HG03280 (cell line): ENCODE results near the gene ASCL2.

Experiments
- ATAC-seq: cut with Tn5 transposase; IDR thresholded peaks from one replicate; pipeline ENCODE4 v1.9.1; 2021; ENCODE audit warnings: mild to moderate bottlenecking, moderate library complexity; ENCODE audit not compliant: unreplicated experiment

ASCL2 gene

GRCh38 chr11:2263071-2263565 is 7.3 kb downstream of the ASCL2 start:
- no peak for ATAC-seq

- no peak for ATAC-seq
Measured at GRCh38 chr11:2262301-2263070, 7.9 kb downstream of the ASCL2 start.

- no peak for ATAC-seq
Measured at GRCh38 chr11:2261436-2262230, 8.8 kb downstream of the ASCL2 start.

- ATAC-seq = no peak
Measured at GRCh38 chr11:2260491-2261364, 9.7 kb downstream of the ASCL2 start.

- no peak for ATAC-seq
Measured at GRCh38 chr11:2259897-2260451, 10.4 kb downstream of the ASCL2 start.

GRCh38 chr11:2259466-2259830 is 10.9 kb downstream of the ASCL2 start:
- ATAC-seq = no peak

- ATAC-seq = no peak
Measured at GRCh38 chr11:2258501-2259465, 11.6 kb downstream of the ASCL2 start.

GRCh38 chr11:2256951-2257700 is 13.3 kb downstream of the ASCL2 start:
- ATAC-seq = no peak

- ATAC-seq = no peak
Measured at GRCh38 chr11:2256293-2256913, 14.0 kb downstream of the ASCL2 start.

GRCh38 chr11:2252018-2252417 is 18.4 kb downstream of the ASCL2 start:
- ATAC-seq = no peak

- ATAC-seq = no peak
Measured at GRCh38 chr11:2251138-2251537, 19.2 kb downstream of the ASCL2 start.

- no peak for ATAC-seq
Measured at GRCh38 chr11:2250485-2250884, 19.9 kb downstream of the ASCL2 start.

GRCh38 chr11:2250041-2250440 is 20.3 kb downstream of the ASCL2 start:
- no peak for ATAC-seq

- ATAC-seq = no peak
Measured at GRCh38 chr11:2249189-2249916, 21.0 kb downstream of the ASCL2 start.

GRCh38 chr11:2248762-2249161 is 21.6 kb downstream of the ASCL2 start:
- ATAC-seq = no peak

GRCh38 chr11:2248242-2248641 is 22.1 kb downstream of the ASCL2 start:
- no peak for ATAC-seq

- ATAC-seq = no peak
Measured at GRCh38 chr11:2247496-2247895, 22.9 kb downstream of the ASCL2 start.

GRCh38 chr11:2240834-2241233 is 29.6 kb downstream of the ASCL2 start:
- ATAC-seq = no peak
